ENCODE results near the gene RBMS3. TPM values are rescaled to one million over a fixed set of nuclear protein-coding genes. Genes with fewer than 3 reads are reported as not detected.

Gene RBMS3
- total and polyA plus RNA-seq, 9 donors = 11.6 to 79.2 (median 63.1) TPM

GRCh38 chr3:29247088-29247745 is 33.7 kb upstream of the RBMS3 start:
- H3K27ac ChIP-seq = no peak overlapping the region
- TF ChIP-seq POLR2A (IDR thresholded peaks at IDR 0.05) (no peak), EP300 (IDR thresholded peaks at IDR 0.05) (no peak), CTCF (IDR thresholded peaks at IDR 0.05) (no peak)

GRCh38 chr3:29249829-29250345 is 31.0 kb upstream of the RBMS3 start:
- H3K36me3 ChIP-seq = no peaks in the 10 kb centered on the region
- WGBS, 3 donors = 82 to 89% (median 86%) methylated on average over 6 of the region's 6 CpGs
- H3K4me1 ChIP-seq (ENCODE audit: insufficient read depth) = no peaks in the 10 kb centered on the region
- DNase-seq = no peak
- TF ChIP-seq EP300 (IDR thresholded peaks at IDR 0.05) (no peak), CTCF (IDR thresholded peaks at IDR 0.05) (no peak), POLR2A (IDR thresholded peaks at IDR 0.05) (no peak)
- no peak overlapping the region for H3K4me3 ChIP-seq
- intact Hi-C loops (cut with DNase I) = no loop called here
- no peaks in the 10 kb centered on the region for H3K27me3 ChIP-seq
- H3K27ac ChIP-seq = no peak overlapping the region
- no peaks in the 10 kb centered on the region for H3K9me3 ChIP-seq

More at GRCh38 chr3:29247088-29247745, 33.7 kb upstream of the RBMS3 start:
- Histone ChIP-seq H3K9me3 (no peaks in the 10 kb centered on the region), H3K36me3 (no peaks in the 10 kb centered on the region), H3K27me3 (no peaks in the 10 kb centered on the region), H3K4me3 (no peak overlapping the region), H3K4me1 (ENCODE audit: insufficient read depth) (no peaks in the 10 kb centered on the region)
- WGBS, 3 donors = 92 to 93% (median 92%) methylated on average over 3 of the region's 3 CpGs
- no peak for DNase-seq
- intact Hi-C loops (cut with DNase I) = no loop called here

GRCh38 chr3:29255854-29256696 is 24.8 kb upstream of the RBMS3 start:
- no peak overlapping the region for H3K4me3 ChIP-seq
- TF ChIP-seq EP300 (IDR thresholded peaks at IDR 0.05) = no peak
- TF ChIP-seq CTCF (IDR thresholded peaks at IDR 0.05) = no peak
- TF ChIP-seq POLR2A (IDR thresholded peaks at IDR 0.05) = no peak
- intact Hi-C loops (cut with DNase I) = no loop called here
- WGBS, 3 donors = 87 to 90% (median 88%) methylated on average over 5 of the region's 5 CpGs
- H3K27ac ChIP-seq = no peak overlapping the region
- no peaks in the 10 kb centered on the region for H3K36me3 ChIP-seq
- no peaks in the 10 kb centered on the region for H3K27me3 ChIP-seq
- no peaks in the 10 kb centered on the region for H3K9me3 ChIP-seq
- no peaks in the 10 kb centered on the region for H3K4me1 ChIP-seq (ENCODE audit: insufficient read depth)
- DNase-seq = no peak

- Histone ChIP-seq H3K4me1 (ENCODE audit: insufficient read depth) (no peaks in the 10 kb centered on the region), H3K36me3 (no peaks in the 10 kb centered on the region), H3K27ac (no peak overlapping the region), H3K9me3 (no peaks in the 10 kb centered on the region), H3K27me3 (no peaks in the 10 kb centered on the region), H3K4me3 (no peak overlapping the region)
- DNase-seq = no peak
- 97 to 98% (median 98%) methylated on average over 3 of the region's 3 CpGs for WGBS, 3 donors
- intact Hi-C loops (cut with DNase I) = no loop called here
- TF ChIP-seq EP300 (IDR thresholded peaks at IDR 0.05) = no peak
- TF ChIP-seq CTCF (IDR thresholded peaks at IDR 0.05) = no peak
- no peak for TF ChIP-seq POLR2A (IDR thresholded peaks at IDR 0.05)
Measured at GRCh38 chr3:29258161-29258560, 22.7 kb upstream of the RBMS3 start.
